Tibial nerve (tissue), 4 donors: Measurements from ENCODE around the gene DUSP7.

Source experiments
- CTCF ChIP-seq, 5 experiments: fragments of 200-600 bp in 3 of 5; fragments of 450-650 bp in 2 of 5; sonication (generic) in 3 of 5; IDR thresholded peaks; one replicate each; pipeline ENCODE4 v1.5.1; 2016 to 2019; ENCODE audit warnings: antibody characterized with exemption in 5 of 5, mild to moderate bottlenecking in 3 of 5, moderate library complexity in 2 of 5
- EP300 ChIP-seq, 2 donors: sonication (generic); formaldehyde crosslinking; IDR thresholded peaks; one replicate each; pipeline ENCODE4 v1.6.1; 2017; ENCODE audit warnings: antibody characterized with exemption in 2 of 2, mild to moderate bottlenecking in 1 of 2
- POLR2A ChIP-seq, 2 donors: fragments of 450-650 bp; IDR thresholded peaks; one replicate each; pipeline ENCODE4 v1.6.1; 2017; ENCODE audit warnings: antibody characterized with exemption in 2 of 2, mild to moderate bottlenecking in 2 of 2, moderate library complexity in 2 of 2

- TF ChIP-seq CTCF (IDR thresholded peaks at IDR 0.05) (no peak), POLR2A (IDR thresholded peaks at IDR 0.05) (no peak), EP300 (IDR thresholded peaks at IDR 0.05) (no peak)
These were observed 8.9 kb upstream of the DUSP7 start for GRCh38 chr3:52065264-52065756.
